NCI-H2081 (cell line): ENCODE measurements around the gene CYP24A1.

Experiments
- DNase-seq, 2 experiments: peaks; one replicate each; lab custom pipeline; 2025; lab: John Stamatoyannopoulos, UW

CYP24A1 gene

DNA sequence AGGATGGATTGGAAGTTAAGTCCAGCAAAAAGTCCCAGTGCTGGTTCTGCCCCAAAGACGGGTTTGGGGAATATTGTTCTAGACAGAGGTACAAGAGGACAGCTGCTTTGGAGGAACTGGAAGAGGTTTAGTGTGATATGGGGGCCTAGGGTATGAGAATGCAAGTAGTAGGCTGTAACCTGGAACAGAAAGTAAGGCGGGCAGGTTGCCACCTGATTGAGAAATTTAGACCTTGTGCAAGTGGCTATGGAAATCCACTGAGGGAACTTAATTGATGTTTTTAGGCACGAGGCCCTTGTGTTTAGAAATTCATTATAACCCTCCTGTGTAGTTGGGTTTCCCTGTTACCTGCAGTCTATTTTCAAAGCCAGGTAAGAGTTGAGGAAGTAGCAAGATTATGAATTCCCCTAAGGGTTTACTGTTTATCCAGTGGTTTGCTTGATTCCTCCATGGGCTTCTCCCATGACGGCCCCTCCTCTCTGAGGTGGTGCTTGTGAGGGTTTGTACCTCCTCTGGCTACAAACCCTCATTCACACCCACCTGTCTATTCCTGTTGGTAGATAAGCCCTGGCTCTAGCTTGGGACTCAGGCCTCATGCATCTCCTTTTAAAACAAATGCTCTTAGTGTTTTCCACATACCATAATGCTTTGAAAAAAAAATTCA is 61.4 kb downstream of the CYP24A1 start:
- DNase-seq, result no peak

DNA sequence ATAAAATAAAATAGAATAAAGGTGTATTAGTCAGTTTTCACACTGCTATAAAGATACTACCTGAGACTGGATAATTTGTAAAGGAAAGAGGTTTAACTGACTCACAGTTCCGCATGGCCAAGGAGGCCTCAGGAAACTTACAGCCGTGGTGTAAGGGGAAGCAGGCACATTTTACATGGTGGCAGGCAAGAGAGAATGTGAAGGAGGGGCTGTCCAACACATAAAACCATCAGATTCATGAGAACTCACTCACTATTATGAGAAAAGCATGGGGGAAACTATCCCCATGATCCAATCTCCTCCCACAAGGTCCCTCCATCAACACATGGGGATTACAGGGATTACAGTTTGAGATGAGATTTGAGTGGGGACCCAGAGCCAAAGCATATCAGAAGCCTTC is 62.3 kb downstream of the CYP24A1 start:
- no peak for DNase-seq

DNA sequence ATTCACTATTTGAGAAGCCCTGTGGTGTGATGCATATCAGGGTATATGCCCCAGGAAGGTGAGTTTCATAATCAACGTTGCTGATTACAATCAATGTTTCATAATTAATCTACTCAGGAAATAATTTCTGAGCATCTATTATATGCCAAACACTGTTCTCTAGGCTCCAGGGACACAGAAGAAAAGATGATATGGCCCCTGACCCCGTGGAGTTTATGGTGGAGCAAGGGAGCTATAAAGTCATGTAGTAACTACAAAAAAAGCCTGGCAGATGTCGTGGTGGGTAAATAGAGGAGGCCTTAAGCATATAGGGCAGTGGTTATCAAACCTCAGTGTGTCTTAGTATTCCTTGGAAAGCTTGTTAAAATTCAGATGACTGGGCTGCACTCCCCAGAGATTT is 63.3 kb downstream of the CYP24A1 start:
- no peak for DNase-seq

DNA sequence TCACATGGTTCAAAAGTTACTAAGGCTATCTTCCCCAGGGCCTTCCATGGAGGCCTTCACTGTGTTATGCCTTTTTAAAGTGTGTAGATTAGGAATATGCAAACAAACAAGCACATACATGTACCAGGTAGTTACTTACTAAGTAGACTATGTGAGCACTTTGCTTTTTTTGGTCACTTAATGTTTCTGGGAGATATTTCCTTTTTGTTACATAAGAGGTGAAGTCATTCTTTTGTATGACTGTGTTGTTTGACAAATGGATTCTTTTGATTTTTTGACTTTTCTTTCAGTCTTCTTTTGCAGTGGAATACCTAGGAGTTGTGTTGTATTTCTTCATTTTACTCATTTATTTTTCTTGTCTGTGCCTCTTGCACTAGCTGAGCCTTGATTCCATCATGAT is 63.7 kb downstream of the CYP24A1 start:
- no peak for DNase-seq

DNA sequence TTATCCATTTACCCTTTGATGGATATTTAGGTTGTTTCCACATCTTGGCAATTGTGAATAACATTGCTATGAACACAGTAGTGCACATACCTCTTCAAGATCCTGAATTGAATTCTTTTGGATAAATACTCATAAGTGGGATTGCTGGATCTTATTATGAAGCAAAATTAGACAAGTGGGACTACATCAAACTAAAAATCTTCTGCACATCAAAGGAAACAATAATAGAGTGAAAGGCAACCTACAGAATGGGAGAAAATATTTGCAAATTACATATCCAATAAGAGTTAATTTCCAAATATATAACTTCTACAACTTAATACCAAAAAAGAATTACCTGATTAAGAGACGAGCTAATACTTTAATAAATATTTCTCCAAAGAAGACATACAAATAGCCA is 65.0 kb downstream of the CYP24A1 start:
- no peak for DNase-seq

DNA sequence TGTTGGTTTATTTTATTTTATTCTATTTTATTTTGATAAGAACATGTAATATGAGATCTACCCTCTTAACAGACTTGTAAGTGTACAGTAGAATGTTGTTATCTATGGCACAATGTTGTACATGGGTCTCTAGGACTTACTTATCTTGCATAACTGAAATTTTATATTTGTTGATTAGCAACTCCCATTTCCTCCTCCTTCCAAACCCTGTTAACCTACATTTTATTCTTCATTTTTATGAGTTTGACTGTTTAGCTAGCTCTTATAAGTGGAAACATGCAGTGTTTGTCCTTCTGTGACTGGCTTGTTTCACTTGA is 65.5 kb downstream of the CYP24A1 start:
- DNase-seq, result no peak

DNA sequence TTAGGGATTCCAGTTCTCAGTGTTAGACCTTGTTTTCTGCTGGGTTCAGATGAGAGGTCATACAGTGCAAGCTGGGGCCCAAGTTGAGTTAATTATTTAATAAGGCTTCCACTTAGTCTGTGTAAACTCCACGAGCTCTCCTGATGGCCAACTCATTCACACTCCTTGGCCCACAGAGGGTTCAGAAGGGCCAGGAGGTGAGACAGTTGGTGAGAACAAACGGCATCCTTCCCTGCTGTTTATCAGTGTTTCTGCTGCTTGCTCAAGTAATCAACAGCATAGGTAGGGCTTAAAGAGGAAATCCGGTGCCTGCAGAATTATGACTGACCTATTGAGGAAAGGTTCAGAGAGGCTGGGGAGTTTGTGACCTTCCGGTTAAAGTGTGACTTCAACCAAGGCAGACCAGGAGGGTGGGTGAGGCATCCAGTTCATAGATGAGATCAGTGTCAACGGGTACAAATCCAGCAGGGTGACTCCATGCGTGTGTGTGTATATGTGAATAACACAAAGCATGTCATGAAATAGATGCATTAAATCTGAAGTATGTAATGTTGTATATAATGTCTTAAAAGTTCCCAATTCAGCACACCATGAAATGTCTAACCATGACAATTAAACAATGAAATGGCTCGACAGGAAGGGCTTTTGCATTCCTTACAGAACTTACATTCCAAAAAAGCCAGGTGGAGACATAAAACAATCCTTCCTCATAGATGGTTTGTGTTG is 66.0 kb downstream of the CYP24A1 start:
- DNase-seq, result no peak

DNA sequence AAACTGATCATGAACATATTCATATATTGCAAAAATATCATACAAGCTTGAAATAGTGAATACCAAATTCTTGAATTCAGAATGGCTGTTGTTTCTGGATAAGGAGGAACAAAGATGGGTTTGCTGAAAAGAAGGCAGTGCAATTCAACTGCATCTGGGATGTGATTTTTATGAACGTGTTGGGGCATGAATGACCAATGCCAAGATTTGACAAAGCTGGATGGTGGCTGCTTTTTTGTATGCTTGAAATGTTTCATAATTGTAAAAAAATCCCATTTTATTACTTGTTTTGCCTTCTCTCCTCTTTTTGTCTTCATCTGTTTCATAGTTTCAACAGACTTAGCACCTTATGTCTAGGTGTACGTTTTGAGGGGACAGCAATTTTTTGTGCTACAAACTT is 66.6 kb downstream of the CYP24A1 start:
- DNase-seq, result no peak

DNA sequence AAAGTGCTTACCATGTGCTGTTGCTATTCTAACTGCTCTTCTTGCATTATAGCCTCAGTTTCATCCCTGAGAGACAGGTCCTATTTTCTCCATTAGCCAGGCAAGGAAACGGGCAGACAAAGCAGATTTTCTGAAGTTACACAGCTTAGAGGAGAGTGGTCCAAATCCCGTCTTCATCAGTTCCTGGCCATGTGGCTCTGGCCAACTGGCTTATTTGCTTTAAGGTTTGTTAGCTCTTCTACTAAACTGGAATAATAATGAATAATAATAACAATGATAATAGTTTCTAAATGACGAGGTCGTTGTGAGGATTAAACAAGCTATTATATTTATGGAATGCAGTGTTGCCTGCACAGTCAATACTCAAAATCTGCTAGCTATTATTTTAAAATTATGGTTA is 67.6 kb downstream of the CYP24A1 start:
- no peak for DNase-seq

DNA sequence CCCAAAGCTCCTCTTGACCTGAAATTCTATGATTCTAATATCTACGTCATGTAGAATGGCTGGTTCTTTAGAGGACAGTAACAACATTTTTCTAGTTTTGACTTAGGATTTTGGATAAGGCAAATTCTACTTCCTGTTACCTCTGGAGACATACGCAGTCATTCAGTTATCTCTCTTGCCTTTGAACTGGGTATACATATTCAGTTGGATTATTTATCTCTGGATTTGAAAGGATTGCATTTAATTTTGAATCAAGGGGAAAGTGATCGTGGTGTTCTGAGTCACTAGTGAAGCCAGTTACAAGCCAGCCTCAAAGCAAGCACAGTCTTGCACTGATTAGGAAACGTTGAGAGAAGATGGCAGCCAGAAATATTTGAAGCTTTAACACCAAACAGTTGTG is 68.1 kb downstream of the CYP24A1 start:
- DNase-seq, result no peak

DNA sequence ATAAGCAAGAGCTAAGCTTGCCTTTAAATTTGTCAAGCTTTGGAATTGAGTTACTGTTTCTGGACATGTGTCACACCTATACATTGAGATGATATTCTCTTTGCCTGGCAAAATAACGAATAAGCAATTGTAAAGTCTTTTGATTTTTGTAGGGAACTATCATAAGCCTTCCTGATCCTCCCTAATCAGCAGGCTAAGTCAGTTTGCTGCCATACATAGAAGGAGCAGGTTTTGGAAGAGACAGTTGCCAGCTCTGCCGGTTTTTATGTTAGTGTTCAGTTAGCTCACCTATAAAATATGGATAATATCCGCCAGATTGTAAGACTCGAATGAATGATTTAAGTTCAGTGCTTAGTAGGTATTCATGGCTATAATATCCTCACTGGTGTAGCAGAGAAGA is 69.0 kb downstream of the CYP24A1 start:
- DNase-seq, result no peak

DNA sequence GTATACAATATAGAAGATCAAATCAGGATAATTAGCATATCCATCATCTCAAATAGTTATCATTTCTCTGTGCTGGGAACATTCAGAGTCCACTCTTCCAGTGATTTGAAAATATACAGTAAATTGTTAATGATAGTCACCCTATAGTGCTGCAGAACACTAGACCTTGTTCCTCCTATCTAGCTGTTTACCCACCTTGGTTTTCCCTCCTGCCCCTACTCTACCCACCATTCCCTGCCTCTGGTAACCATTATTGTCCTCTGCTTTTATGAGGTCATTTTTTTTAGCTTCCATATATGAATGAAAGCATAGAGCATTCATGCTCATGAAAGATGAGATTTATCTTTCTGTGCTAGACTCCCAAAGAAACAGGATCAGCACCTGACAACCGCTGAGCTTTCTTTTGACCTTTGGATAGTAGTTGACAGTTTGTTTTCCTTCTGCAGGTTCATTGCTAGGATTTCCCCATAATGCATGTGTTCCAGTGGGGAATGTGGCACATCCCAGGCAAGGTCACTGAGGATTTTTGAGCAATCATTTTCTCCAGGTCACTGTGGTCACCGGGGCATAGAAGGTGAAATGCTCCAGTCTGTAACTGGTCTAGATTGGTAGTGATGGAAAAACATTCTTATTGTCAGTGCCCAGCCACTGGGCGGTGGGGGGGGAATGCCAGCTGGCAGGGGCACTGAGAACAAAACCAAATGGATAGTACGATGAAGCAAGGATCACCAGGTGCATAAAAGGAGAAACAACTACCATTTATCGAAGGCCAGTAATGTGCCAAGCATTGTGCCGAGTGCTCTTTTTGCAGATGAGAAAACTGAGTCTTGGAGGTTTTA is 69.8 kb downstream of the CYP24A1 start:
- no peak for DNase-seq
